Subcutaneous abdominal adipose tissue (tissue), 5 donors: Measurements from ENCODE around the gene CDK15.

Experiments
- H3K27ac ChIP-seq: one replicate; pipeline ENCODE4 v1.7.0; 2013; ENCODE audit warnings: low read depth, mild to moderate bottlenecking, inconsistent platforms, low read length, moderate library complexity
- H3K27me3 ChIP-seq, 5 donors: one replicate each; pipeline ENCODE4 v1.7.0; 2013; ENCODE audit warnings: low read length in 5 of 5, inconsistent platforms in 1 of 5; ENCODE audit not compliant: control insufficient read depth in 5 of 5, insufficient read depth in 4 of 5
- H3K36me3 ChIP-seq, 5 donors: one replicate each; pipeline ENCODE4 v1.7.0; 2013; ENCODE audit warnings: low read length in 5 of 5; ENCODE audit not compliant: control insufficient read depth in 5 of 5, insufficient read depth in 5 of 5
- H3K4me1 ChIP-seq, 5 donors: one replicate each; pipeline ENCODE4 v1.7.0; 2013; ENCODE audit warnings: low read length in 5 of 5, mild to moderate bottlenecking in 3 of 5, moderate library complexity in 1 of 5; ENCODE audit not compliant: control insufficient read depth in 5 of 5, insufficient read depth in 5 of 5
- H3K4me3 ChIP-seq, 5 donors: one replicate each; pipeline ENCODE4 v1.7.0; 2013; ENCODE audit warnings: low read length in 5 of 5, low read depth in 1 of 5
- H3K9ac ChIP-seq, 5 donors: one replicate each; pipeline ENCODE4 v1.7.0; 2013; ENCODE audit warnings: low read length in 5 of 5, mild to moderate bottlenecking in 4 of 5, moderate library complexity in 3 of 5
- H3K9me3 ChIP-seq, 5 donors: one replicate each; pipeline ENCODE4 v1.7.0; 2013; ENCODE audit warnings: low read length in 5 of 5; ENCODE audit not compliant: control insufficient read depth in 5 of 5
- donor health status: healthy.
- donor health status: healthy.
- donor health status: healthy.
- donor health status: healthy.
- donor health status: healthy.

The CDK15 gene

DNA sequence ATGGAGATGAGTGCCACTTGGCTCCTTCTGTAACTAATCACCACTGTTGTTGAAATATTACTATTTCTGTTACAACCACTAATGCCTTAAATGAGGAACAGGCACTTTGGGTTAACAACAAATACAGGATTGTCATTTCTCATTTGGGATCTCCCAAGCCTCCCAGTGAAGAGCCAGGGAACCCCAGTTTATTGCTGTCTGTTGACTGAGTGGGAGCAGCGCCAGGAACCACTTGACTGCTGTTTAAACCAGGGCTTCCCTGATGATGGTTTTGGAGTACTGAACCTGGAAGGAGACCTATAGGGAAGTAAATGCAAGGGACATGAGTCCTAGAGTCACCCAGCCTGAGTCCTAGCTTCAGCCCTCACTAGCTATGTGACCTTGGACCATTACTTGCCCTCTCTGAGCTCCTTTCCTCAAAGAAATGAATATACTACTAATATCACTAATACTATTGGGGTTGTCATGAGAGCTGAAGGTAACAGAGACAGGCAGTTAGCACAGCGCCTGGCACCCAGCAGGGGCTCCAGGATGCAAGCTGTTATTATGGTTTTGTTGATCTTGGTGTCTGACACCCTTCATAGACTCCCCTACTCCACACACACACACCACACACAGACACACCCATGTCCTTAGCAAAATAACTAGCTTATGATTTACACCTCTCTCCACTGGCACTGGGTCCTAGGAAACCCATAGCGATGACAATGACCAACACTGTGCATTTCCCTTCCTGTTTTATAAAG is 123.1 kb downstream of the CDK15 start:
- Histone ChIP-seq H3K9ac (no peak overlapping the region), H3K36me3 (no peaks in the 10 kb centered on the region), H3K4me1 (no peaks in the 10 kb centered on the region), H3K27ac (no peak overlapping the region), H3K4me3 (no peak overlapping the region), H3K27me3 (peaks cover 0 to 6% (median 0%) of the 10 kb centered on the region in 5 donors), H3K9me3 (no peaks in the 10 kb centered on the region)

DNA sequence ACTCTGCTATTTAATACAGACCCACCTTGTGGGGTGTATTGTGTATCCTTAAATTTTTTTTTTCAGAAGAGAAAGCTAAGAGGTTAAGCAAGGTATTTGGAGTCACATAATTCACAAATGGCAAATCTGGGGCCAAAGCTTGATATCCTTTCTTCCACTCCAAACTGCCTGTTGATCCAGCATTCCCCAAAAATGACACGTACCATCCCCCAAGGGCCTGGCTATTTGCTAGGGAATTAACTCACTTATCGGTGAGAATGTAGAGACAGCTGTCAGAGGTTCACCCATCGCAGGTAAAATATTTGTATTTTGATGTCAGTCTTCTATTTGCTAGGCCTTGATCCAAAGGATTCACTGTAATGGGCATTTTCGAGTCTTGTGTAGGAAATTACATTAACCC is 123.7 kb downstream of the CDK15 start:
- H3K4me1 ChIP-seq: no peaks in the 10 kb centered on the region
- peaks cover 0 to 2% (median 0%) of the 10 kb centered on the region in 5 donors for H3K27me3 ChIP-seq
- no peak overlapping the region for H3K4me3 ChIP-seq
- no peaks in the 10 kb centered on the region for H3K9me3 ChIP-seq
- H3K27ac ChIP-seq: no peak overlapping the region
- no peaks in the 10 kb centered on the region for H3K36me3 ChIP-seq
- H3K9ac ChIP-seq: no peak overlapping the region

DNA sequence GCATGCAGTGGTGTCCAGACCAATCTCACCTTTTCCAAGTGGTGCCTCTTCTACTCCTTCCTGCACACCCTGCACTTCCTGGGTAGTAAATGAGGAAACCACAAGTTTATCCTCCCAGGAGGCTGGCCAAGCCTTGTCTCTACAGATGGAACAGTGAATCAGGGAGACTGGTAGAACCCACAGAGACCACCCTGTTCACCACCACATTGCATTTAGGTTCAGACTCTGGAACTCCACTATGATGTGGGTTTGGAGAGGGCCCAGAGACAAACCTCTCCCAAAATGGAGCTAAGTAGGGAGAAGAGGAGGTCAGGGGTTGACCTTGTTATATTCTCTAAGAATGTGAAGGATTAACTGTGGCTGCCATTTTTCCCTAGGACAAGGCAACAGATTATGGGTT is 124.5 kb downstream of the CDK15 start:
- Histone ChIP-seq H3K27me3 (peaks cover 0 to 2% (median 0%) of the 10 kb centered on the region in 5 donors), H3K4me3 (no peak overlapping the region), H3K36me3 (no peaks in the 10 kb centered on the region), H3K4me1 (no peaks in the 10 kb centered on the region), H3K9me3 (peaks cover 0 to 3% (median 0%) of the 10 kb centered on the region in 5 donors), H3K27ac (no peak overlapping the region), H3K9ac (no peak overlapping the region)

- Histone ChIP-seq H3K9me3 (peaks cover 0 to 5% (median 0%) of the 10 kb centered on the region in 5 donors), H3K4me3 (no peak overlapping the region), H3K27me3 (peaks cover 0 to 2% (median 0%) of the 10 kb centered on the region in 5 donors), H3K36me3 (no peaks in the 10 kb centered on the region), H3K4me1 (no peaks in the 10 kb centered on the region), H3K27ac (no peak overlapping the region), H3K9ac (no peak overlapping the region)
These were observed 125.1 kb downstream of the CDK15 start for GRCh38 chr2:201931475-201931874.

DNA sequence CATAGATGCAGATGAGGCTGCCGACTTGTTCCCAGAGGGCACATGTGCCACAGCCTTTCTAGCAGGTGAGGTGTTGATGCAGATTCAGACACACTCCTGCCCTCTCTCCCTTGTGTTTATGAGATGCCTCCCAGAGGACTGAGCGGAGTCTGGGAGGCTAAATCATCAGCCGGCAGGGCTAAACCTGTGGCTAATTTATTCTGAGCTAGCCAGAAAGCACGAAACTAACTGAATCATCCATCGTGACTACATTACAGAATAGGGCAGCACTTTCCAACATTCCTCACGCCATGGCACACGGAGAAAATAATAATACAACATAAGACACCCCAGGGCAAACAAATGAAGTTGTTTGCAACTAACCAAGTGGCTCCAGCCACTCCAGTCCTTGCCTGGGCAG is 125.6 kb downstream of the CDK15 start:
- no peaks in the 10 kb centered on the region for H3K4me1 ChIP-seq
- H3K27me3 ChIP-seq: peaks cover 0 to 2% (median 0%) of the 10 kb centered on the region in 5 donors
- peaks cover 0 to 5% (median 0%) of the 10 kb centered on the region in 5 donors for H3K9me3 ChIP-seq
- H3K9ac ChIP-seq: no peak overlapping the region
- H3K27ac ChIP-seq: no peak overlapping the region
- no peaks in the 10 kb centered on the region for H3K36me3 ChIP-seq
- H3K4me3 ChIP-seq: no peak overlapping the region

DNA sequence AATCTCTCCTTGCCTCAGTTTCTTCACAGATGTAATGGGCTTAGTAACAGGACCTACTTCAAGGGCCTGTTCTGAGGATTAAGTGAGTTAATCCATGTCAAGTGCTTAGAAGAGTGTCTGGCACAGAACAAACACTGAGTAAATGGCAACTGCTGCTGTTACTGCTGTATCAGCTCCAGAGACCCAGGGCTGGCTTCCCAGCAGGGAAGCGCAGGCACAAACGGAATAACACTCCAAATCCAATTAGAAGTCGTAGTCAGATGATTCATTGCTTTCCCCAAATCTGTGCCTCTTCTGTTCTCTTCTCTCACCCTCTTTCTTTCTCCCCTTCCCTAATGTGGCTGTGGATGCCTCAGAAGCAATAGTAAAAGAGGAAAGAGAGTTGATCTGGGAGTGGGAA is 126.2 kb downstream of the CDK15 start:
- peaks cover 0 to 5% (median 0%) of the 10 kb centered on the region in 5 donors for H3K9me3 ChIP-seq
- H3K9ac ChIP-seq: no peak overlapping the region
- no peak overlapping the region for H3K4me3 ChIP-seq
- no peaks in the 10 kb centered on the region for H3K4me1 ChIP-seq
- peaks cover 0 to 2% (median 0%) of the 10 kb centered on the region in 5 donors for H3K27me3 ChIP-seq
- no peak overlapping the region for H3K27ac ChIP-seq
- H3K36me3 ChIP-seq: no peaks in the 10 kb centered on the region

DNA sequence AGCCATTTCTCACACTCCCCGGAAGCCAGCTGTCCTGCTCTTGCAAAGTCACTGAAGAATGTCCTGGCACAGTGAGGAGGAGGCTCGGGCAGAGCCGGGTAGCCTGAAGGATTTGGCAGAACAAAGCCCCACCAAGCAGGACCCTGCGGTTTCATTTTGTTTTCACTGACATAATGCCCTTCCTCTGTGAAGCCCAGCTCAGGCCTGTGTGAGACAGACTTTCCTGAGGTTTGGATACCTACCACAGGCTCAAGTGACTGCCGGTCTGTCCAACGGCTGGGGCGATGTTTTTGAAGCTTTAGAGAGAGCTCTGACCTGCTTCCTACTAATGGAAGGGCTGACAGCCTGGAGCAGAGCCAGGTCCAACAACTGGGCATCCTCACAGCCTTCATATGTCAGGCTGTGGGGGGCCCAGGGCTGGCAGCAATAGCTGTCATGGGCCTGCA is 127.5 kb downstream of the CDK15 start:
- Histone ChIP-seq H3K27ac (no peak overlapping the region), H3K9ac (no peak overlapping the region), H3K27me3 (peaks cover 0 to 2% (median 0%) of the 10 kb centered on the region in 5 donors), H3K9me3 (peaks cover 0 to 5% (median 0%) of the 10 kb centered on the region in 5 donors), H3K4me3 (no peak overlapping the region), H3K4me1 (no peaks in the 10 kb centered on the region), H3K36me3 (no peaks in the 10 kb centered on the region)

- Histone ChIP-seq H3K9ac (no peak overlapping the region), H3K36me3 (no peaks in the 10 kb centered on the region), H3K27ac (no peak overlapping the region), H3K4me1 (no peaks in the 10 kb centered on the region), H3K27me3 (peaks cover 0 to 2% (median 0%) of the 10 kb centered on the region in 5 donors), H3K9me3 (peaks cover 0 to 5% (median 0%) of the 10 kb centered on the region in 5 donors), H3K4me3 (no peak overlapping the region)
These were observed 130.5 kb downstream of the CDK15 start for GRCh38 chr2:201936817-201937216.

GRCh38 chr2:201937343-201937742 is 131.0 kb downstream of the CDK15 start:
- Histone ChIP-seq H3K4me3 (no peak overlapping the region), H3K9ac (no peak overlapping the region), H3K27ac (no peak overlapping the region), H3K4me1 (no peaks in the 10 kb centered on the region), H3K36me3 (no peaks in the 10 kb centered on the region), H3K27me3 (no peaks in the 10 kb centered on the region), H3K9me3 (peaks cover 0 to 5% (median 0%) of the 10 kb centered on the region in 5 donors)

DNA sequence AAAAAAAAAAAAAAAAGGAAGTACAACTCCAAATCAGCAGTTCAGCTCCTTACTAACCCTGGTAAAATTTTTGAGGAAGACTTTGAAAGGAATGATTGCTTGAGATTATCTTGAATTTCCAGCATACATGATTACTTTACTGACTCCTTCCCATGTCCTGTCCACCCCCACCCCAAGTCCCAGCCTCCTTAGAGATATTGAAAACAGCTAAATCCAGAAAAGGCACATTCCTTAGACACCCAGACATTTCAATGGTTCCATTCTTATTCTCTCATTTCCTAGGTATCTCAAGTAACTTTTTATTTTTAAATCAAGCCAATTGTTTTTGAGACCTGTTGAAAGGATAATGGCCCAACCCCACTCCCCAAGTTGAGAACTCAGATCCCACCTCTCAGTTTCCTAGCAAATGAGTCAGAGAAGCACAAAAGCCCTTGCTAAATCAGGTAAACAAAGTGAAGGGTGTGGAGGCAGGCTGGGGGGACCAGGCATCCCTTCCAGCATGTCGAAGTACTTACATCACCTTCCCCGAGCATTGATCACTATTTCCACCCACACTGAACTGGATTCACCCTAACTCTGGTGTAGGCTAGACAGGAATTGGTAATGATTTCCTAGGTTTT is 131.9 kb downstream of the CDK15 start:
- no peaks in the 10 kb centered on the region for H3K27me3 ChIP-seq
- no peak overlapping the region for H3K27ac ChIP-seq

More for the DNA sequence above, 131.9 kb downstream of the CDK15 start:
- Histone ChIP-seq H3K4me1 (no peaks in the 10 kb centered on the region), H3K9me3 (peaks cover 0 to 5% (median 0%) of the 10 kb centered on the region in 5 donors), H3K36me3 (no peaks in the 10 kb centered on the region), H3K4me3 (no peak overlapping the region), H3K9ac (no peak overlapping the region)
